OCI-LY1 (cell line): ENCODE results near the gene FOXR2.

Experiments
- EZH2 ChIP-seq: fragments of 200-600 bp; sonication (generic), shearing (Covaris generic); IDR thresholded peaks from 2 replicates; pipeline ENCODE4 v1.8.0; 2017; ENCODE audit warnings: borderline replicate concordance, mixed run types, mild to moderate bottlenecking, antibody characterized with exemption, low read length, moderate library complexity, mixed read lengths
- TF ChIP-seq, protein P1 (sequence below): fragments of 200-600 bp; sonication (generic), shearing (Covaris generic); IDR thresholded peaks from 2 replicates; pipeline ENCODE4 v1.5.1; 2017; ENCODE audit warnings: mild to moderate bottlenecking, antibody characterized with exemption, low read length, moderate library complexity, mixed read lengths

DNA sequence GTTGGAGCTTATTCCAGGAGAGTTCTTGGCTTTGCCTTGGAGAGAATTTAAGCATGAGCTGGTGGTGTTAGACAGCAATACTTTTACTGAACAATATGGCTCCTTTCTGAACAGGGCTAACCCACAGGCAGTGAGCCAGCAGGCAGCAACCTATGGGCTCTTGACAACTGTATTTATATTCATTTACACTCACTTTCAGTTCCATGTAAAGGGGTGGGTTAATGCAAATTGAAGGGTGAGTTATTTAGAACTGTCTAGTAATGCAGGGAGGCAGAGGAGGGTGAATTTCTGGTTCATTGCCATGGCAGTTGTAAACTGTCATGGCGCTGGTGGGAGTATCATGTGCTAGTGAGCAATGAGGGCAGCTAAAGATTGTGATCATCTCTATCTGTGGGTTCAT lies 15.7 kb downstream of the FOXR2 start:
- TF ChIP-seq, protein P1, sequence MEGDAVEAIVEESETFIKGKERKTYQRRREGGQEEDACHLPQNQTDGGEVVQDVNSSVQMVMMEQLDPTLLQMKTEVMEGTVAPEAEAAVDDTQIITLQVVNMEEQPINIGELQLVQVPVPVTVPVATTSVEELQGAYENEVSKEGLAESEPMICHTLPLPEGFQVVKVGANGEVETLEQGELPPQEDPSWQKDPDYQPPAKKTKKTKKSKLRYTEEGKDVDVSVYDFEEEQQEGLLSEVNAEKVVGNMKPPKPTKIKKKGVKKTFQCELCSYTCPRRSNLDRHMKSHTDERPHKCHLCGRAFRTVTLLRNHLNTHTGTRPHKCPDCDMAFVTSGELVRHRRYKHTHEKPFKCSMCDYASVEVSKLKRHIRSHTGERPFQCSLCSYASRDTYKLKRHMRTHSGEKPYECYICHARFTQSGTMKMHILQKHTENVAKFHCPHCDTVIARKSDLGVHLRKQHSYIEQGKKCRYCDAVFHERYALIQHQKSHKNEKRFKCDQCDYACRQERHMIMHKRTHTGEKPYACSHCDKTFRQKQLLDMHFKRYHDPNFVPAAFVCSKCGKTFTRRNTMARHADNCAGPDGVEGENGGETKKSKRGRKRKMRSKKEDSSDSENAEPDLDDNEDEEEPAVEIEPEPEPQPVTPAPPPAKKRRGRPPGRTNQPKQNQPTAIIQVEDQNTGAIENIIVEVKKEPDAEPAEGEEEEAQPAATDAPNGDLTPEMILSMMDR = no peak
- TF ChIP-seq EZH2 = no peak
